RPMI8226 (cell line): ENCODE data around the gene EFCAB12.
A peak's percentile ranks its signal among the peaks of the same experiment; 100 is the strongest.

Source experiments
- DNase-seq: peaks from one replicate; pipeline ENCODE4 v3.0.0-alpha.2; 2015

The EFCAB12 gene

GRCh38 chr3:129442947-129443346 lies 14.5 kb upstream of the EFCAB12 start:
- no peak for DNase-seq

- no peak for DNase-seq
Observed at GRCh38 chr3:129442486-129442885, 14.1 kb upstream of the EFCAB12 start.

GRCh38 chr3:129441782-129442181 lies 13.3 kb upstream of the EFCAB12 start:
- DNase-seq = no peak

GRCh38 chr3:129441215-129441614 lies 12.8 kb upstream of the EFCAB12 start:
- DNase-seq = peak; percentile 21

- DNase-seq = peak; percentile 17
Observed at GRCh38 chr3:129440618-129441190, 12.3 kb upstream of the EFCAB12 start.

GRCh38 chr3:129439817-129440617 lies 11.6 kb upstream of the EFCAB12 start, which contains the start of the genes IFT122 and MBD4:
TSS of gene IFT122 (plus strand) at chr3:129440224. CDS start at chr3:129440331, 107 bp downstream.
TSS of gene MBD4 (minus strand) at chr3:129439948. CDS start at chr3:129439833, 115 bp downstream.
- DNase-seq = peak; percentile 99

GRCh38 chr3:129439226-129439816 lies 10.9 kb upstream of the EFCAB12 start:
- DNase-seq = peak; percentile 66

GRCh38 chr3:129435367-129435766 lies 6.9 kb upstream of the EFCAB12 start:
- no peak for DNase-seq

- DNase-seq = no peak
Observed at GRCh38 chr3:129434140-129434539, 5.7 kb upstream of the EFCAB12 start.

- no peak for DNase-seq
Observed at GRCh38 chr3:129433565-129433964, 5.1 kb upstream of the EFCAB12 start.

- DNase-seq = no peak
Observed at GRCh38 chr3:129432671-129433070, 4.2 kb upstream of the EFCAB12 start.

GRCh38 chr3:129432036-129432435 lies 3.6 kb upstream of the EFCAB12 start:
- DNase-seq = no peak

- DNase-seq = no peak
Observed at GRCh38 chr3:129429602-129430001, 1.2 kb upstream of the EFCAB12 start.

GRCh38 chr3:129429080-129429451 lies 630 bp upstream of the EFCAB12 start:
- no peak for DNase-seq

GRCh38 chr3:129428007-129428375 lies 445 bp downstream of the EFCAB12 start:
- no peak for DNase-seq

GRCh38 chr3:129425619-129426018 lies 2.8 kb downstream of the EFCAB12 start:
- no peak for DNase-seq

GRCh38 chr3:129425213-129425612 lies 3.2 kb downstream of the EFCAB12 start:
- no peak for DNase-seq

GRCh38 chr3:129424185-129424841 lies 4.1 kb downstream of the EFCAB12 start:
- DNase-seq = peak; percentile 67

GRCh38 chr3:129422897-129423296 lies 5.5 kb downstream of the EFCAB12 start:
- DNase-seq = no peak

GRCh38 chr3:129421988-129422745 lies 6.3 kb downstream of the EFCAB12 start:
- DNase-seq = no peak

- no peak for DNase-seq
Observed at GRCh38 chr3:129421236-129421883, 7.1 kb downstream of the EFCAB12 start.

GRCh38 chr3:129419476-129419875 lies 9.0 kb downstream of the EFCAB12 start:
- DNase-seq = no peak
